ENCODE data around the gene APOA5. TPM values are rescaled to one million over a fixed set of nuclear protein-coding genes. Genes with fewer than 3 reads are reported as not detected.

Gene APOA5
- total and polyA plus RNA-seq, 2 experiments from 2014 or later, result 0.18 to 0.35 TPM

- no peak for TF ChIP-seq ZNF462 (CRISPR knock-in tag; IDR thresholded peaks at IDR 0.05)
Measured at GRCh38 chr11:116796548-116796947, 4.9 kb upstream of the APOA5 start (continued).

GRCh38 chr11:116794851-116795250 lies 3.2 kb upstream of the APOA5 start:
- ATAC-seq (no peak), DNase-seq (ENCODE audit: low spot score) (no peak)
- H3K79me2 ChIP-seq (replicated peaks; ENCODE audit: insufficient read depth), result no peaks in the 10 kb centered on the region
- H3K27me3 ChIP-seq (ENCODE audit: insufficient read depth), result no peaks in the 10 kb centered on the region
- no peak overlapping the region for H3K4me2 ChIP-seq
- Mint-ChIP-seq H3K27me3 (ENCODE audit: insufficient read depth, low read depth, poor library complexity) (peaks cover 5% of the 10 kb centered on the region), H3K27ac (no peak overlapping the region), H3K9me3 (no peaks in the 10 kb centered on the region), H3K36me3 (ENCODE audit: low read depth) (no peaks in the 10 kb centered on the region), H3K4me3 (no peak overlapping the region), H3K4me1 (peaks cover 12% of the 10 kb centered on the region)
- TF ChIP-seq STAT1 (IDR thresholded peaks at IDR 0.05; ENCODE audit: unreplicated experiment), result no peak
- no peak for TF ChIP-seq ETS1 (IDR thresholded peaks at IDR 0.05)
- no peak for TF ChIP-seq NANOG (IDR thresholded peaks at IDR 0.05; ENCODE audit: borderline replicate concordance)
- no peak for TF ChIP-seq JUNB (IDR thresholded peaks at IDR 0.05; ENCODE audit: unreplicated experiment)
- TF ChIP-seq ZNF331 (CRISPR knock-in tag; IDR thresholded peaks at IDR 0.05; ENCODE audit: low read depth), result no peak
- TF ChIP-seq EZH2 (IDR thresholded peaks at IDR 0.05; ENCODE audit: low read depth, unreplicated experiment), result no peak
- TF ChIP-seq EZH2phosphoT487 (IDR thresholded peaks at IDR 0.05; ENCODE audit: unreplicated experiment), result no peak
- no peak for TF ChIP-seq POLR2AphosphoS5 (IDR thresholded peaks at IDR 0.05; ENCODE audit: low read depth)
- peaks cover 6% of the 10 kb centered on the region; the same call in 1 of the 2 replicates for H3K9me2 ChIP-seq (ENCODE audit: insufficient read depth)
- no peaks in the 10 kb centered on the region for H4K20me1 ChIP-seq (replicated peaks; ENCODE audit: insufficient read depth)
- no peaks in the 10 kb centered on the region for H3F3A ChIP-seq (replicated peaks; ENCODE audit: low read depth)
- H3K4me1 ChIP-seq (ENCODE audit: insufficient read depth), result no peaks in the 10 kb centered on the region; the same call in 1 of the 2 replicates
- no peak overlapping the region for H3K4me3 ChIP-seq
- H3K36me3 ChIP-seq (ENCODE audit: insufficient read depth), result no peaks in the 10 kb centered on the region
- no peak overlapping the region for H2AFZ ChIP-seq
- no peak overlapping the region for H3K27ac ChIP-seq (ENCODE audit: low read depth)
